Stimulated activated effector memory CD8-positive, alpha-beta T cell treated with anti-CD3 and anti-CD28 coated beads, Interleukin-12 subunit alpha, Interleukin-12 subunit beta, amount 100 ng/mL, for 72 hours (primary cell): ENCODE measurements around the gene ADAM33.

ENCODE experiments used
- ATAC-seq: fragments of 150-1000 bp; cut with Tn5 transposase; 2 replicates; pipeline ENCODE4 v1.10.0; 2021
- DNase-seq, 2 donors: peaks; one replicate each; pipeline ENCODE4 v3.0.0; 2021 to 2022; ENCODE audit warnings: low spot score in 2 of 2
- H3K27ac Mint-ChIP-seq: one replicate; pipeline ENCODE4 v1.8.0; 2022; ENCODE audit warnings: mild to moderate bottlenecking, mixed read lengths
- H3K36me3 Mint-ChIP-seq: one replicate; pipeline ENCODE4 v1.8.0; 2022; ENCODE audit warnings: mild to moderate bottlenecking, mixed read lengths
- H3K4me1 Mint-ChIP-seq: one replicate; pipeline ENCODE4 v1.8.0; 2022; ENCODE audit warnings: mixed read lengths
- H3K4me3 Mint-ChIP-seq: one replicate; pipeline ENCODE4 v1.8.0; 2022; ENCODE audit warnings: mild to moderate bottlenecking, mixed read lengths
- H3K9me3 Mint-ChIP-seq: one replicate; pipeline ENCODE4 v1.8.0; 2022; ENCODE audit warnings: mixed read lengths

Gene ADAM33

GRCh38 chr20:3681352-3681930, 369 bp downstream of the ADAM33 start:
- DNase-seq (no peak), ATAC-seq (no peak)
- no peak overlapping the region for H3K4me3 Mint-ChIP-seq
- no peaks in the 10 kb centered on the region for H3K9me3 Mint-ChIP-seq
- peaks cover 13% of the 10 kb centered on the region for H3K4me1 Mint-ChIP-seq
- no peak overlapping the region for H3K27ac Mint-ChIP-seq
- H3K36me3 Mint-ChIP-seq: no peaks in the 10 kb centered on the region

DNA sequence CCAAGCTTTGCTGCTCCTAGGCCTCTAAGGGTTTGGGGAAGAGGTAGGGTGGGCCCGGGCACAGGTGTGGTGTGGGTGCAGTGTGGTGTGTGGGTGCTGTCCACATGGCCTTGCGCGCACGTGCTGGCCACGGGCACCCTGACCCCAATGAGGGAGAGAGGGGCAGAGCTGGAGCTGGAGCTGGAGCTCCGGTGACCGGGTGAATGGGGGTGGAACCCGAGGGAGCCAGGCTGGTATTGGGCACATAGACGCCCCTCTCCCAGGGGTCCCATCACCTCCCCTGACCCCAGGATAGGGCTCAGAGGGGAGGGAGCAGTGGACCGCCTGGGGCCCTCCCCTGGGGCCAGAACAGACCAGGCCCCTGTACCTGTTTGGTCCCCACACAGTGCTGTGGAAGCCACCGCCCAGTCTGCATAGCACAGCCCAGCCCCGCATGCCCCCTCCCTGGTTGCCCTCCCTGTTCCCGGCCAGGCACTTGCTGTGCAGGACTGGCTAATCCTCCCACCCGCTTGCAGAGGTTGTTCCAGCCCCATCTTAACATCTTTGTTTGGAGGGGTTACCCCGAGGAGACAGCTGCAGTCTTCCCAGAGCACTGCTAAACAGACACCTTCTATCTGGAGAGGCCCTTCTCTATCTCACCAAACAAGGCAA, 984 bp downstream of the ADAM33 start:
- no peak overlapping the region for H3K4me3 Mint-ChIP-seq
- no peak overlapping the region for H3K27ac Mint-ChIP-seq
- H3K9me3 Mint-ChIP-seq: no peaks in the 10 kb centered on the region
- peaks cover 15% of the 10 kb centered on the region for H3K4me1 Mint-ChIP-seq
- ATAC-seq (no peak), DNase-seq (no peak)
- H3K36me3 Mint-ChIP-seq: no peaks in the 10 kb centered on the region

GRCh38 chr20:3679749-3680700, 1.8 kb downstream of the ADAM33 start:
- H3K27ac Mint-ChIP-seq: no peak overlapping the region

DNA sequence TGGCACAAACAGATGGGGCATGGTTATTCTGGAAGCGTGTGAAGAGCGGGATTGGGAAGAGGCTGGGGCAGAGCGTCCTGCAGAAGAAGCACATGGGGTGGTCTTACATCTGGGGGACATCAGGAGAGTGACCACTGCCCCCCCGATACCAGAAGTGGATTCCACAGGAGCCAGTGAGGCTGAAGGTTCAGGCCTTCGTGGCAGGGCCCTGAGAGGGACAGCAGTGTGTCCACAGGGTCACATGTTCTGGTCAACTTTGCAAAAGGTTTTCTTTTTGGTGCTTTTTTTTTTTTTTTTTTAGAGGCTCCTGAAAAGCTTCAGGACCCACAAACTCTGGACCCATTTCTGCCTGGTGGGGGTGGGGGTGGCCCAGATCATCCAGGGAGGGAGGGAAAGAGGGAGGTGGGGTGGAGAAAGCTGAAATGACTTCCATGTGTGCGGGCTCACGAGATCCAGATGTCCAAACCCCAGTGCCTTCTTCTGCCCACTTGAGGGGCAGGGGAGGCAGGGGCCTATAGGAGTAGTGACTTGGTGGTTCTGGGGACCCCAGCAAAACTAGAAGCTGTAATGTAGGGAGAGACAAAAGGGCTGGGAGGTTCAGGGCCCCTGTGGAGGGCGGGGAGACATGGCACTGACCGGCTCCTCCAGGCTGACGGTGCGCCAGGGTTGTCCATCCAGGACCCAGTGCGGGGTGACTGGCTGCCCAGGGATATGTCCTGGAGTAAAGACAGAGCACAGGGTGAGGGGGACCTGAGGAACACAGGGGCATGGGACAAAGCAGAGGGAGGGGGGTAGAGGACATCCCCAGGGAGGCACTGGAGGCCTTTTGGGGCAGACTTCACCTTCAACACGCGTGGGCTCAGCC, 2.7 kb downstream of the ADAM33 start:
- Mint-ChIP-seq H3K9me3 (no peaks in the 10 kb centered on the region), H3K36me3 (no peaks in the 10 kb centered on the region), H3K4me1 (peaks cover 15% of the 10 kb centered on the region), H3K4me3 (no peak overlapping the region), H3K27ac (no peak overlapping the region)
- ATAC-seq (no peak), DNase-seq (no peak)

More at GRCh38 chr20:3679749-3680700, 1.8 kb downstream of the ADAM33 start:
- no peak for ATAC-seq
- no peak for DNase-seq
- no peak overlapping the region for H3K4me3 Mint-ChIP-seq
- no peaks in the 10 kb centered on the region for H3K36me3 Mint-ChIP-seq
- H3K9me3 Mint-ChIP-seq: no peaks in the 10 kb centered on the region
- H3K4me1 Mint-ChIP-seq: peaks cover 15% of the 10 kb centered on the region

DNA sequence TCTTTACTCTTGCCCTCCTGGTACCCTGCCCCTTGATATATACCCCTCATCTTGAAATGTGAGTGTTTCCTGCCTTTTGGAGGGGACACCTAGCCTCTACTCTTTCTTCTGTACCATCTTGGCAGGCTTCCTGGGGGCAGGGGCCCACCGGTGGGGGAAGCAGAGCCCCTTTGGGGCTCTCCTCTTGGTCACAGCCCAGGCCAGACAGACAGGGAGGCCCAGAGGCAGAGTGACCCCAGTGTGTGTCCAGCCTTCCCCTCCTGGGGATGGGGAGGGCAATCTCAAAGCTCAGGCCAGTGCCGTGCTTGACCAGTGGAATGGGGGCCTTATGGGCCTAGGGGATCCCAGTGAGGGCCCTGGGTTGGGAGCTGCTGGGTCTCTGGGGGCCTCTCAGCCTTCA, 3.6 kb downstream of the ADAM33 start:
- DNase-seq (no peak), ATAC-seq (no peak)
- Mint-ChIP-seq H3K36me3 (no peaks in the 10 kb centered on the region), H3K4me3 (no peak overlapping the region), H3K27ac (no peak overlapping the region), H3K4me1 (peaks cover 15% of the 10 kb centered on the region), H3K9me3 (no peaks in the 10 kb centered on the region)

DNA sequence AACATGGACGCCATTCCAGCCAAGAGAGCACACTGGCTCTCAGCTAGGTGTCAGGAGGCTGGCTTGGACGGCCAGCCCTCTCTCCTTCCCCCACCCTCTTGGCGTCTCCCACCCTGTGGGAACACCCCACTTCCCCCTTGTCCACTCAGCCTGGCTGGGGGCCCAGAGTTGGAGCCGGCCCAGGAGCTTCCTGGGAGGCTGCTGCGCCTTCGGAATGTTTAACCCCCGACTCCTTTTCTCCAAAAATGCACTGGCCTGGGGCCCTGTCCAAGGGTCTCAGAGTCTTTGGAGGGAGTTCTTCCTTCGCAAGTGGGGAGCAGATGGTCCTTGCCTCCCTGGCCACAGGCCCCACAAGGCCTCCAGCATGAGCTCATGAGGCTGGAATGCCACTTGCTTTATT, 4.1 kb downstream of the ADAM33 start:
- no peak for ATAC-seq
- no peak overlapping the region for H3K27ac Mint-ChIP-seq
- DNase-seq: no peak
- no peak overlapping the region for H3K4me3 Mint-ChIP-seq
- no peaks in the 10 kb centered on the region for H3K36me3 Mint-ChIP-seq
- peaks cover 15% of the 10 kb centered on the region for H3K4me1 Mint-ChIP-seq
- no peaks in the 10 kb centered on the region for H3K9me3 Mint-ChIP-seq

DNA sequence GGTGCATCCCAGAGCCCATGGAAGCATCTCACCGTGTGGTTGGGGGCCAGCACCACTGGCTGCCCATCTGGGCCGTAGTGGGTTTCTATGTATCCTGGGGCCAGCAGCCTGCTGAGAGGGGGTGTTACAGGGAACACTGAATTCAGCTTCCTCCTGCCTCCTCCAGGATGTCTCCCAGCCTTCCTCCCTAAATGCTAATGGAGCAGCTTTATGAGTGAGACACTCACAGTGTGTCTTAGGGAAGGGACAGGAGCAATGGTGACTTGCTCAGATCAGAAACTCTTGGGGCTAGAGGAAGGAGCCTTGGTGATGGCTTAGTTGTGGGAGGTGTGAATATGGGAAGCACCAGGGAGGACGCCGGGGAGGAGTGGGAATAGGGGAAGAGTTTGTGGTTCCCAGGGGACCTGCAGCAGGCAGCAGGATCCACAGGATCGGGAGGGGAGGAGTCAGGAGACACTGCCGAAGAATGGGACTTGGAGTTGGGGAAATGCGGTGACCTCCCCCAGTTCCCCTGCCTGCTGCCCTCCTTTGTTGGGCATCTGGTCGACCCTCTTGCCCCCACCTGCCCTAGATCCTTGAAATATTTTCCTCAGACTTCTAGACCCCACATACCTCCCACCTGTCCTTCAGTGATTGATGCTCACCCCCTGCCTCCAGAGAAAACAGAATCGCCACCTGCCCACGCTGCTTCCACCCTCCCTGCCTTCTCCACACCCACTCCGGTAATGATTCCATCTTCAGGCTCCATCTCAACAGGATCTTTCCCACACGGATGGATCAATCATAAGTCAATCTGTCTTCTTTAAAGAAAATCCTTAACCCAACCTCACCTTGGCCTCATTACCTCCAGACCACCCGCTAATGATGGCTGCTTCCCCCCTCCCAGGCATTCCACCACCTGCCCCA, 6.6 kb downstream of the ADAM33 start:
- H3K4me3 Mint-ChIP-seq: no peak overlapping the region
- no peak overlapping the region for H3K27ac Mint-ChIP-seq
- H3K4me1 Mint-ChIP-seq: peaks cover 12% of the 10 kb centered on the region
- no peaks in the 10 kb centered on the region for H3K36me3 Mint-ChIP-seq
- ATAC-seq: no peak
- no peaks in the 10 kb centered on the region for H3K9me3 Mint-ChIP-seq
- DNase-seq: no peak

DNA sequence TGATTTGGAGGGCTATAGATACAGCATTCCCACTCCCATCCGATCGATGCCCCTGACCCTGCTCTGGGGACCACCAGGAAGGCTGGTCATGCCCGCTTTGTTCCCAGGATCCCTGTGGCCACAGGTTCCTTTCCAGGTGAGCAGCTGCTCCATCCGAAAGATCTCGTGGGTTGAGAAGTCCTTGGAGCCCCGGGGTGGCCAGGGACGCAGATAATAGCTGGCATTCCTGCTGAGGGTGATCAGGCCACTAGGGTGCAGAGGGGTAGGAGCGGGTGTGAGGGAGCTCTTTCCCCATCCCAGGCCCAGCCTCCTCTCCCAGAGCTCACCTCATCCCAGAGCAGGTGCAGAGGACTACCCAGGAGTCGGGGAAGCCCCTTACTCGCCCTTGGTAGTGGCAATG, 7.4 kb downstream of the ADAM33 start:
- H3K4me1 Mint-ChIP-seq: peaks cover 20% of the 10 kb centered on the region
- H3K4me3 Mint-ChIP-seq: no peak overlapping the region
- DNase-seq: no peak
- no peaks in the 10 kb centered on the region for H3K36me3 Mint-ChIP-seq
- ATAC-seq: no peak
- H3K27ac Mint-ChIP-seq: no peak overlapping the region
- no peaks in the 10 kb centered on the region for H3K9me3 Mint-ChIP-seq

- peaks cover 20% of the 10 kb centered on the region for H3K4me1 Mint-ChIP-seq
- H3K36me3 Mint-ChIP-seq: no peaks in the 10 kb centered on the region
- ATAC-seq (no peak), DNase-seq (no peak)
- no peak overlapping the region for H3K4me3 Mint-ChIP-seq
- H3K27ac Mint-ChIP-seq: no peak overlapping the region
- H3K9me3 Mint-ChIP-seq: no peaks in the 10 kb centered on the region
These were observed 8.4 kb downstream of the ADAM33 start for GRCh38 chr20:3673221-3674070.

GRCh38 chr20:3672547-3673171, 9.2 kb downstream of the ADAM33 start:
- no peaks in the 10 kb centered on the region for H3K36me3 Mint-ChIP-seq
- DNase-seq: no peak
- no peak overlapping the region for H3K27ac Mint-ChIP-seq
- no peak for ATAC-seq
- H3K4me1 Mint-ChIP-seq: peaks cover 20% of the 10 kb centered on the region
- no peaks in the 10 kb centered on the region for H3K9me3 Mint-ChIP-seq
- H3K4me3 Mint-ChIP-seq: peak overlapping the region; percentile 29

GRCh38 chr20:3671986-3672546, 9.7 kb downstream of the ADAM33 start:
- DNase-seq: no peak
- H3K36me3 Mint-ChIP-seq: no peaks in the 10 kb centered on the region
- H3K9me3 Mint-ChIP-seq: no peaks in the 10 kb centered on the region
- H3K27ac Mint-ChIP-seq: no peak overlapping the region
- ATAC-seq: no peak
- H3K4me1 Mint-ChIP-seq: peaks cover 26% of the 10 kb centered on the region
- H3K4me3 Mint-ChIP-seq: peak overlapping the region; percentile 29

DNA sequence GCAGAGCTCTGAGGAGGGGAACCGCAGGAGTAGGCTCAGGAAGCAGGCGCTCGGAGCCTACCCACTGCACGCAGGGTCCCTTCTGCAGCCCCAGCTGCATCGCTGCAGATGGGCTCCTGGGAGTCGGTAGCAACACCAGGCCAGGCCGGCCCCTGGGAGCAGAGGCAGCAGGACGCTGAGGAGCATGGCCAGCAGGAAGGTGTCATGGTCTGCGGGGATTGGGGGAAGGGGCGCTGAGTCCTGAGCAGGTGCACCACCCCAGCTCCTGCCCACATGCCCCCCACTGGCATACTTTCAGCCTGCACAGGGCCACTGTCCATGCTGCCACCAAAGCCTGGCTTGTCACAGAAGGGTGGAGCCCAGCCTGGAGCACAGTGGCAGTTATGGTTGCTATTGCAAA, 10.9 kb downstream of the ADAM33 start:
- Mint-ChIP-seq H3K9me3 (no peaks in the 10 kb centered on the region), H3K4me1 (peaks cover 28% of the 10 kb centered on the region), H3K27ac (no peak overlapping the region), H3K36me3 (peaks cover 2% of the 10 kb centered on the region), H3K4me3 (no peak overlapping the region)
- no peak for ATAC-seq
- no peak for DNase-seq

GRCh38 chr20:3670511-3670910, 11.3 kb downstream of the ADAM33 start:
- no peak overlapping the region for H3K4me3 Mint-ChIP-seq
- DNase-seq: no peak
- no peak for ATAC-seq
- peaks cover 6% of the 10 kb centered on the region for H3K36me3 Mint-ChIP-seq
- H3K4me1 Mint-ChIP-seq: peaks cover 33% of the 10 kb centered on the region
- H3K9me3 Mint-ChIP-seq: no peaks in the 10 kb centered on the region
- peak overlapping the region; percentile 33 for H3K27ac Mint-ChIP-seq
